HG03103 (cell line): ENCODE measurements around the gene PDCD1.
"Not testable (repeated sequence)": the region's sequence is repeated elsewhere in the genome, so short reads cannot be mapped to it uniquely, and the experiment has no call there.

Experiments
- ATAC-seq: cut with Tn5 transposase; IDR thresholded peaks from one replicate; pipeline ENCODE4 v1.9.1; 2021; ENCODE audit warnings: low read depth; ENCODE audit not compliant: unreplicated experiment

PDCD1 gene

GRCh38 chr2:241858206-241859016, at the start of gene PDCD1:
TSS of gene PDCD1 (minus strand) at chr2:241858894. CDS start at chr2:241858838, 56 bp downstream.
- ATAC-seq: peak; percentile 44

DNA sequence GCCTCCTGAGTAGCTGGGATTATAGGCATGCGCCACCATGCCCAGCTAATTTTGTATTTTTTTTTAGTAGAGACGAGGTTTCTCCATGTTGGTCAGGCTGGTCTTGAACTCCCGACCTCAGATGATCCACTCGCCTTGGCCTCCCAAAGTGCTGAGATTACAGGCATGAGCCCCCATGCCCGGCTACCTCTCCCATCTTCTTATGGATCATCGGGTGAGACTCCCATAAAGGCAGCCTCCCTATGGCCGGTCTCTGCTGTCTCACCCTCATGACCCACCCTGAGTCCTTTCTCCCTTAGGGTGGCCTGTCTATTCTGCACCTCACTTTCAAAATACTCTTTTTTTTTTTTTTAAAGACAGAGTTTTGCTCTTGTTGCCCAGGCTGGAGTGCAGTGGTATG, 49.1 kb upstream of the PDCD1 start:
- not testable (repeated sequence) for ATAC-seq

GRCh38 chr2:241906826-241907570, 48.3 kb upstream of the PDCD1 start:
- ATAC-seq: no peak

- ATAC-seq: not testable (repeated sequence)
These were observed 47.7 kb upstream of the PDCD1 start for GRCh38 chr2:241906378-241906770.

DNA sequence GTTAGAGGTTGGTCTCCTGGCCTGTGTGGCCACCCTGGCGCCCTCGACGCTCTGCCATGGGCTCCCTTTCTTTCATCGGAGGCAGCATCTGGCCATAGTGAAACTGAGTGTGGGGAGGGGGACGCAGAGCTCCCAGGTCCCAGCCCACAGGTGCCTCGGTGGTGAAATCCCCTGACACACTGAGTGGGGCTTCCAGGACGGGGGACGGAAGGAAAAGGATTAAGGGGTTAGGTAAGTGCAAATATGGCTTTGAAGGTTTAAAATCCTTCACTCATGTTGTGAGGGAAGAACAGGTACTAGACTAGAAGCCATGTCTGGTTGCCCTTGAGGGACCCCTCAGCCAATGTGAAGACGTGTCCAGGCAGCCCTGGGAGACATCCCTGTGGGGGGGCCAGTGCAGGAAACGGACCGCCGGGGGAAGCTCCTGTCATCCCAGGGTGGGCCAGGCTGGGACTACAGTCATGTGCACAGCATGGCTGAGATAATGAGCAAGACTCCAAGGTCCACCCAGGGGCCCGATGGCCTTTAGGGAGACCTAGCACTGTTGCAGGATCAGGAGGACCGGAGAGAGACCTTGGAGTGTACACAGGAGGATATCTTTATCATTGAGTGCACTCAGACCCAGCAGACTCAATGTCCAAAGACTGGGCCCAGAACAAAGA, 47.2 kb upstream of the PDCD1 start:
- no peak for ATAC-seq

DNA sequence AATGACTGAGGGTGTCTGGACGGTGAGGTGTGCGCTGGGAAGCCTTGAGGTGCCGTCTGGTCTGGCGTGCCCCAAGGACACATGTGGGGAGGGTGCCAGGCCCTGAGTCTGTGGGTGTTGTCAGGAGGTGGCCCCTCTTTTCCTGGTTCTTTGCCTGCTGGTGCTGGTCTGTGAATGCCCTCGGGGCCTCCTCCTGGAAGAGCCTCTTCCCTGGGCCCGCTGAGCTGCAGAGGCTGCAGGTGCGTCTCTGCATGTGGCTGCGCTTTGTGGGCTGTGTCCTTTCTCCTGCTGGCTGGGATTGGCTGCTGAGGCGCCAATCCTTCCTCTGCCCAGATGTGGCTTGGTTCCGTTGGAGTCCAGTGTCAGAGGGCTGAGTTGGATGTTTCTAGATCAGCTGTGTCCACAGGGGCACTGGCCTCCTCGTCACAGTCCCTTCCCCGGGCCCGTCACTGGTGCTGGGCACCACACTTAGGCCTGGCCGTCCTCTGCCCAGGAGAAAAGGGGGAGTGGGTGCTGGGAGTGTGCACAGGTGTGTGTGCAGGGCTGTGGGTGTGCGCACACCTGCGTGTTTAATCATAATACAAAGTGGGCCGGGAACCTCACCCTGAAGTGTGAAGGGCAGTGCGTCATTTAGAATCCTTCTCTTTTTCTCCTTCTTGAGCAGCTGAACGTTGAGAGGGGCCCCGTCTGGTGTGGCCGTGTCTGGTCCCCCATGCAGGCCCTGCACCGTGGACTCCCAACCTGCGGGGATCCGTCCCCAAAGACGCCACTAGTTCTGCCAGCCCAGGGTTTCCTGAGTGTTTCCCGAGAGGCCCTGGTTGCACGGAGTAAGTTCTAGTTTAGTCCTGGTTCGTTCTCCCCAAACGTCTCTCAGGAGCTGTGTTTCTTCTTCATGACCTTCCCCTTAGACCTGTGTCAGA, 46.4 kb upstream of the PDCD1 start:
- ATAC-seq: no peak

DNA sequence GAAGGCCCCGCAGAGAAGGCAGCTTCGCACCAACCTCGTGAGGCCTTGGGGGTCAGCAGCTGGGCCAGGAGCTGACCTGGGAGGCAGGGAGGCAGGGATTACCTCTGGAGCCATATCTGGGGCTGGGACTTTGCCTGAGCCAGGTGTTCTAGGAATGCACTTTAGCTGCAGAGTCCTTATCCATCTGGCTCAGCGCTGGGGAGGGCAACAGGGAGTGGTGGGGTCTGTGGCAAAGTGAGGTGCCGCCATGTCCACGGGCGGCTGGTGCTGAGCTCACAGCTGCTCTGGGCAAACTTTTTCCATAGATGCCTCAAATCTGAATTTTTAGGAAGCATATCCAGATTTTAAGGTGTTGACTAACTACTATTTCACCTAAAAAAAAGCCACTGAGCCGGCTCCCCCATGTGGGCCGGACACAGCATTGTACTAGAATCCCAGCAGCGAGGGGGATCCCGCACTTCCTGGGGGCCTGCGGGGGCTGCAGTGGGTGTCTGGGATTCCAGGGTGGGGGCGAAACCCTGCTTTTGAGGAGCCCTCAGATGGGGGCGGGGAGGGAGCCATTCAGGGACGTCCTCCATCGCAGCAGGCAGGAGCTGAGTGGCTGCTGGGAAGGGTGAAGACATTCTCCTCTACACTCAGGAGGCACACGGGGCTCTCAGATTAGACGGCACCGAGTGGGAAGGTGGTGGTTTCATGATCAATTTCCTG, 45.5 kb upstream of the PDCD1 start:
- ATAC-seq: no peak

GRCh38 chr2:241903121-241904010, 44.7 kb upstream of the PDCD1 start:
- ATAC-seq: no peak

GRCh38 chr2:241902357-241902991, 43.8 kb upstream of the PDCD1 start:
- no peak for ATAC-seq

DNA sequence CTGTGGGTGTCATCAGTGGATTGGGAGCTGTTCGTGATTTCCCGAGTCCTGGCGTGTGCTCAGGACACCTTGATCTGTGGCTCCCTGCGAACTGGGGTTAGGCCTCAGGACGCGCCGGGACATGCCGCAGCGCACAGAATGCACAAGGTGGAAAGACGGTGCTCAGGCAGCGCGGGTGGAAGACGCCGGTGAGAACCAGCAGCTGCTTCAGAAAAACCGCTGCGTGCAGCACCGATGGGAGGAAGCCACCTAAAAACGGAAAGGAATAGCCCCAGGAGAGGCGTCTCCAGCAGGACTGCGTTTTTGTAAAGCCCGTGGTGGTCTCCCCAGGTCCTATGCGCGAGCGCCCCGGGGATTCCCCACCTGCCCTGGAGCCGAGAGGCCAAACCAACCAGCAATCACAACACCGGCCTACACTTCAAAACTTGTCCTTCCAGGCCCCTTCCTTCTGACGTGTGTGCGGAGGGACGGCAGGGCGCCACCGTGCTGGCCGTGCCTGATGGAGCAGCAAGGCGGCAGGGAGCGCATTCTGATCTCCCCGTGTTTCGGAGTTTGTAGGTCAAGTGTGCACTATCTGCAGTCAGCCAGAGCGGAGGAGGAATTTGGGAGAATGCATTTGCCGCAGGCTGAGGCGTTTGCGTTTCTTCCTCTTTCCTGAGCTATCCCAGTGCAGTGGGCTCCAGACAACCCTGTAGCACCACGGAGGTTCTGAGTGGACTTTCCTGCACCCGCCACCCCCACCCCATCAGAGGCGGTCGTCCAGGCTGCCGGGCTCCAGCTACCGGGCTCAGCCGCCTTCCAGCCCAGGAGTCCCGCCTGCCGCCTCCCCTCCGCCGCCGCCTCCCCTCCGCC, 43.0 kb upstream of the PDCD1 start:
- ATAC-seq: no peak

DNA sequence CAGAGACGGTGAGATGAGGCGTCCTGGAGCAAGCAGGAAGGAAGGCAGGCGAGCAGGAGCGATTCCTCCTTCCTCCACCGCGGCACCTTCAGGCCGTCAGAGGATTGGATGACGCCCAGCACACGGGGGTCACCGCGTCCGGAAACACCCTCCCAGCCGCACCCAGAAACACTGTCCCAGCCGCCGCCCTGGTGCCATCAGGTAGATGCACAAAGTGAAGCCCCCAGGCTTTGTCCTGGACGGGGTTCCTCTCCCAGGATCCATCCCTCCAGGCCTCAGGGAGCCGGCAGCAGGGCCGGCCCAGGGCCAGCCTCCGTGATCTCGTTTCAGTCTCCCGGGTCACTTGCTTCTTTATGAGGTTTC, 42.3 kb upstream of the PDCD1 start:
- no peak for ATAC-seq

- ATAC-seq: no peak
These were observed 41.7 kb upstream of the PDCD1 start for GRCh38 chr2:241900251-241901017.

- ATAC-seq: no peak
These were observed 40.0 kb upstream of the PDCD1 start for GRCh38 chr2:241898463-241899270.

GRCh38 chr2:241897231-241897916, 38.7 kb upstream of the PDCD1 start:
- no peak for ATAC-seq

DNA sequence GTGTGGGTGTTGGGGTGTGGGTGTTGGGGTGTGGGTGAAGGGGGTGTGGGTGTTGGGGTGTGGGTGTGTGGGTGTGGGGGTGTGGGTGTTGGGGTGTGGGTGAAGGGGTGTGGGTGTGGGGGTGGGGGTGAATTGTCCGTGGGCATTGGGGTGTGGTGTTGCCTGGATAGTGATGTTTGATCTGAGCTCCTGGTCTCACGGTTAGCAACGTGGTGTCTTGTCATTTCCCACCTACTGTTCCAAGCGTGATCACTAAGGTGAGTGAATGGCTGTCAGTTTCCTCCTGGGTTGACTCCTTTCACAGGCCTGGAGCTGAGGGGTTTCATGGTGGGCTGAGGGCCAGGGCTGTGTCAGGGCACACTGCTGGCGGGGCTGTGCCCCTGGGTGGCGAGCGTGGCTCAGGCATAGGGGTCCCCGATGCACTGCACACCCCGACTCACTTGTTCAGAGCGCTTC, 38.1 kb upstream of the PDCD1 start:
- no peak for ATAC-seq
